Calu3 (cell line): ENCODE results near the gene ATXN10. TPM values are rescaled to one million over a fixed set of nuclear protein-coding genes. Genes with fewer than 3 reads are reported as not detected.
A peak's percentile ranks its signal among the peaks of the same experiment; 100 is the strongest.

ENCODE experiments used
- BruUV-seq: library from RNA; stranded (reverse); fragments of 400-500 nt; replicated peaks from 2 replicates; lab custom pipeline; 2021; lab: Mats Ljungman, UMichigan
- CTCF ChIA-PET: fragments of 300-600 bp; sonication (Branson Sonifier 250); formaldehyde crosslinking; loops from one replicate; lab custom pipeline; 2022; ENCODE audit warnings: antibody characterized with exemption; lab: Charles Lee
- DNase-seq: peaks from one replicate; pipeline ENCODE4 v3.0.0; 2022
- H3K27ac Mint-ChIP-seq: one replicate; pipeline ENCODE4 v1.8.0; 2022; ENCODE audit warnings: mixed read lengths; ENCODE audit not compliant: unreplicated experiment
- H3K27me3 Mint-ChIP-seq: one replicate; pipeline ENCODE4 v1.8.0; 2022; ENCODE audit warnings: mixed read lengths; ENCODE audit not compliant: unreplicated experiment
- H3K36me3 Mint-ChIP-seq: one replicate; pipeline ENCODE4 v1.8.0; 2022; ENCODE audit warnings: mild to moderate bottlenecking, moderate library complexity, mixed read lengths; ENCODE audit not compliant: insufficient read depth, unreplicated experiment
- H3K4me1 Mint-ChIP-seq: one replicate; pipeline ENCODE4 v1.8.0; 2022; ENCODE audit warnings: mild to moderate bottlenecking, low read depth, mixed read lengths; ENCODE audit not compliant: unreplicated experiment
- H3K4me3 Mint-ChIP-seq: one replicate; pipeline ENCODE4 v1.8.0; 2022; ENCODE audit warnings: mild to moderate bottlenecking, low read depth, moderate library complexity, mixed read lengths; ENCODE audit not compliant: unreplicated experiment
- H3K9me3 Mint-ChIP-seq: one replicate; pipeline ENCODE4 v1.8.0; 2022; ENCODE audit warnings: low read depth, mixed read lengths; ENCODE audit not compliant: unreplicated experiment
- CTCF ChIP-seq: fragments of 200-600 bp; IDR thresholded peaks from one replicate; pipeline ENCODE4 v1.8.0; 2022; ENCODE audit warnings: antibody characterized with exemption; ENCODE audit not compliant: unreplicated experiment
- intact Hi-C: fragments of 100-400 bp; cut with micrococcal nuclease; formaldehyde crosslinking; loops from one replicate; pipeline ENCODE4 v1.10.0; 2022; ENCODE audit not compliant: unreplicated experiment
- total RNA-seq: library from RNA; stranded (reverse); gene quantifications from 2 replicates; pipeline ENCODE4 v1.2.3, GENCODE V29; 2022

The ATXN10 gene
- total RNA-seq, 1 experiment from 2014 or later, result 263 TPM

GRCh38 chr22:45627489-45628233 is 44.0 kb upstream of the ATXN10 start:
- H3K4me1 Mint-ChIP-seq, result peaks cover 46% of the 10 kb centered on the region
- no peak for TF ChIP-seq CTCF
- H3K36me3 Mint-ChIP-seq, result peaks cover 28% of the 10 kb centered on the region
- peaks cover 7% of the 10 kb centered on the region for H3K9me3 Mint-ChIP-seq
- H3K27ac Mint-ChIP-seq, result no peak overlapping the region
- DNase-seq, result no peak
- intact Hi-C loops, result no loop called here
- CTCF ChIA-PET, result interaction anchor here (1.1 to 1.8 kb wide), 2 partner anchors 11 to 23 kb away, joined by 3 to 5 read pairs; no protein-coding TSS in a partner anchor
- no peaks in the 10 kb centered on the region for H3K27me3 Mint-ChIP-seq
- no peak overlapping the region for H3K4me3 Mint-ChIP-seq
- BruUV-seq, result no TSS peak

GRCh38 chr22:45628515-45628914 is 43.1 kb upstream of the ATXN10 start:
- Mint-ChIP-seq H3K27me3 (no peaks in the 10 kb centered on the region), H3K27ac (no peak overlapping the region), H3K36me3 (peaks cover 23% of the 10 kb centered on the region), H3K9me3 (peaks cover 7% of the 10 kb centered on the region), H3K4me3 (no peak overlapping the region), H3K4me1 (peaks cover 55% of the 10 kb centered on the region)
- CTCF ChIA-PET, result interaction anchor here (0.6 to 1.5 kb wide), 3 partner anchors 10 to 60 kb away, joined by 3 to 9 read pairs (median 4); no protein-coding TSS in a partner anchor
- BruUV-seq, result no TSS peak
- TF ChIP-seq CTCF, result no peak
- DNase-seq, result no peak
- intact Hi-C loops, result no loop called here

- Mint-ChIP-seq H3K4me1 (peaks cover 55% of the 10 kb centered on the region), H3K27me3 (no peaks in the 10 kb centered on the region), H3K27ac (peak overlapping the region; percentile 28), H3K9me3 (no peaks in the 10 kb centered on the region), H3K4me3 (no peak overlapping the region), H3K36me3 (peaks cover 14% of the 10 kb centered on the region)
- no peak for DNase-seq
- no TSS peak for BruUV-seq
- intact Hi-C loops, result no loop called here
- CTCF ChIA-PET, result interaction anchor here (0.6 to 1.5 kb wide), 3 partner anchors 8 to 24 kb away, joined by 4 to 9 read pairs (median 4); no protein-coding TSS in a partner anchor
- no peak for TF ChIP-seq CTCF
Observed at GRCh38 chr22:45629469-45630089, 42.1 kb upstream of the ATXN10 start.

GRCh38 chr22:45630436-45630835 is 41.2 kb upstream of the ATXN10 start:
- peaks cover 11% of the 10 kb centered on the region for H3K36me3 Mint-ChIP-seq
- peak overlapping the region; percentile 53 for H3K27ac Mint-ChIP-seq
- CTCF ChIA-PET, result no interaction called here
- no TSS peak for BruUV-seq
- no peak for TF ChIP-seq CTCF
- H3K4me3 Mint-ChIP-seq, result no peak overlapping the region
- intact Hi-C loops, result no loop called here
- no peaks in the 10 kb centered on the region for H3K27me3 Mint-ChIP-seq
- peaks cover 53% of the 10 kb centered on the region for H3K4me1 Mint-ChIP-seq
- no peaks in the 10 kb centered on the region for H3K9me3 Mint-ChIP-seq
- no peak for DNase-seq
